Measurements from ENCODE around the gene IRF2BP2.

GRCh38 chr1:234649432-234650081, 39.6 kb upstream of the IRF2BP2 start:
- no peak for TF ChIP-seq EZH2 (IDR thresholded peaks at IDR 0.05; ENCODE audit: borderline replicate concordance, low read depth, low read length, severe bottlenecking)
- no peak for TF ChIP-seq CTCF (IDR thresholded peaks at IDR 0.05; ENCODE audit: borderline replicate concordance, extremely low read depth, low read length, poor library complexity, severe bottlenecking)
